Stromal cell of bone marrow (primary cell): Measurements from ENCODE around the gene XDH.

Experiments used
- DNase-seq: peaks from one replicate; pipeline ENCODE4 v3.0.0-alpha.2; 2012; ENCODE audit warnings: low read depth

Gene XDH

DNA sequence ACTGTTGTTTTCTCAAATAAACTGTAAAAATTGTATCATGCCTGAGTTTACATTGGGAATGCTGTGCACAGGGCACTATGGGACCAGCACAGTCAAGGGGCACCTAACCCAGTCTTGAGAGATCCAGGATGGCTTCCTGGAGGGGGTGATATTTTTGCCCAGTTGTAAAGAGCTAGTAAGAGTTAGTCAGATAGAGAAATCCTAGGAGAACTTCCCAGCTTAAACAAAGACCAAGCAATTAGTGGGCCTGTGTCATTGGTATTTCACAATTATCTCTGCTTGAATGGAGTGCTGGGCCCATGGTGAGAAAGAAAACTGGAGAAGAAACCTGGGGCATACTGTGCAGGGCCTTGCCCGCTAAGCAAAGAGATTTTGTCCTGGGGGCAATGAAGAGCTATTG lies 12.2 kb downstream of the XDH start:
- no peak for DNase-seq

DNA sequence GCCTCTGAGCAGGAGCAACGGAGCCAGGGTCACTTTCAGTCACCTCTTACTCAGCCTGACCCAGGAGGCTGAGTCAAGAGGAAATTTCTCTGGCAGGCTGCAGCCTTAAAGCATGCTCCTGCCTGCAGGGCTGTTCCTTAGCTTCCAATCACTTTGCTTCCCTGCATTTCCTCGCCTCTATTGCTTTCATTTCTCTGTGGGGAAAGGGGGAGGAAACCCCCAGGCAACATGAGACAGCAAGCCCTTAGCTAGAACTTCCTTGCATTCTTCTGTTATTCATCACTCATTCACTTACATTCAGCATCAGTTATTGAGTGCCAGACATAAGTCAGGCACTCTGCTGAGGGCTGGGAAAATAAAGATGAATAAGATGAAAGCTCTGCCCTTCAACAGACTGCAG lies 13.0 kb downstream of the XDH start:
- peak; percentile 97 for DNase-seq

DNA sequence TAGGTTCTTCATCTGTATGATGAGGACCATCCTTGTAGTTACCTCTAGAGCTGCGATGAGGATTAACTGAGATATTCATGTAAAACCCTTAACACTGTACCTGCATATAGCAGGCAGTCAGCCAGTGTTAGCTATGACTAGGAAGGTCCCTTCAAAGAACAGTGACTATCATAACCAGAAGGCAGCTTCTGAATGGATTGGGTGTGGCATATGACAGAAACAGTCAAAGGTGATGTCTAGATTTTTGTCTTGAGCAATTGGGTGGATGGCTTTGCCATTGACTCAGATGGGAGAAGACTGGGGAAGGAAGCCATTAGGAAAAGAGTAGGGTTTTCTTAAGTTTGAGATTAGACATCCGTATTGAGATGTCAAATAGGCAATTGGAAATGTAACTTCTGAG lies 15.7 kb downstream of the XDH start:
- DNase-seq, result no peak

DNA sequence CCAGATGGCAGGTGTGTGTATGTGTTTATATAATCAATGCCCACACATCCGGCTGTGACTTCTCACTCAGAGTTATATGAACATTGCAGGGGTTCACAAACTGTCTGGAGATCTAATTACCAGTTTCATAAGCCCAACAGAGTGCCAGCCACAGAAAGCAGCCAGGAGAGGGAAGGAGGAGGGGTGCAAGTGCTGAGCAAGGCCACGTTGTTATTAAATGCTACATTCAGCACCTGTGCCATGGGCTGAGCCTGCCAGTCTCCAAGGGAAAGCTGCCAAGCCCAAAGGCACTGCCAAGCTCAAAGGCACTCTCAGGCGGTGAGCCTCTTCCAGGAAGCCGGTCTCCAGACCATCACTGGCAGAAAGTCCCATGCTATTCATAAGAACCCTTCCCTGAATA lies 17.4 kb downstream of the XDH start:
- DNase-seq, result no peak

DNA sequence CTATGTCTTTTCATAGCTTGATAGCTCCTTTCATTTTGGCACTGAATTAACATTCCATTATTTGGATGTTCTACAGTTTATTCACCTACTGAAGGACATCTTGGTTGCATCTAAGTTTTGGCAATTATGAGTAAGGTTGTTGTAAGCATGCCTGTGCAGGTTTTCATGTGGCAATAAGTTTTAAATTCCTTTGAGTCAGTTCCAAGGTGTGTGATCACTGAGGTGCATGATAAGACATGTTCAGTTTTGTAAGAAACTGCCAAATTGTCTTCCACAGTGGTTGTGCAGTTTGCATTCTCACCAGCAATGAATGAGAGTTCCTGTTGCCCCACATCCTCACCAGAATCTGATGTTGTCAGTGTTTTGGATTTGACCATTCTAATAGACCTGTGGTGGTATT lies 24.2 kb downstream of the XDH start:
- DNase-seq, result no peak

DNA sequence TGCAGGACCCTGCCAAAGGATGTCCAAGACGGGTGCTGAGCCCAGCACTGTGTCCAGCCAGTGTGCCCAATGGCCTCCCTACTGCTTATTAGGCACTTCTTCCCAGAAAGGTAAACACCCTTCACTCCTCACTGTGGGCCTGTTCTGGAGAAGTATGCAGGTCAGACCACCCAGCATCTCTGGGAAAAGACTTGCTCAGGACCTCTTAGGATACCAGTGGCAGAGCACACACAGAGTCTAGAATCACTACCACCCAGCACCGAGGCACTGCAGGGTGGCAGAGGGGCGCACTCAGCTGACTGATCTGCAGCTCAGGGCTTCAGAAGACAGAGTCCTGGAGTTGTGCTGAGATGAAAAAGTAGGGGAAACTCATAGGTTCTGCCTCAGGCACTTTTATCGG lies 25.8 kb downstream of the XDH start:
- no peak for DNase-seq

DNA sequence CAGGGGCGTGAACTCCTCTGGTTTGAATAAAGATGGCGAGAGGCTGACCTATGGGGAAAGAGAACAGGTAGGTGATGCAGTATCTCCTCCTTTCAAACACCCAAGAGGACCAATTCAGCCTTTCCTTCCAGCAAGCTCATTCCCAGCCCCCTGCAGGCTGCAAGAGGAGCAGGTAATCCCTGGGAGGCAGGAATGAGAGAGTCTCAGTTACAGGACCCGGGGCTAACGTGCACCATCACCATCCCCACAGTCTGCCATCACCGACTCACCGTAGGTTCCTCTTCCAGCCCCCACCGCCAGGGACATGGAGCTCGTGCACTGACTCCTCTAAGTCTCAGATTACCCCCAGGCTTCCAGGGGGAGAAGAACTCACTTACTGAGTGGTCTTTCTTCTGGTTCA lies 26.7 kb downstream of the XDH start:
- DNase-seq, result no peak

DNA sequence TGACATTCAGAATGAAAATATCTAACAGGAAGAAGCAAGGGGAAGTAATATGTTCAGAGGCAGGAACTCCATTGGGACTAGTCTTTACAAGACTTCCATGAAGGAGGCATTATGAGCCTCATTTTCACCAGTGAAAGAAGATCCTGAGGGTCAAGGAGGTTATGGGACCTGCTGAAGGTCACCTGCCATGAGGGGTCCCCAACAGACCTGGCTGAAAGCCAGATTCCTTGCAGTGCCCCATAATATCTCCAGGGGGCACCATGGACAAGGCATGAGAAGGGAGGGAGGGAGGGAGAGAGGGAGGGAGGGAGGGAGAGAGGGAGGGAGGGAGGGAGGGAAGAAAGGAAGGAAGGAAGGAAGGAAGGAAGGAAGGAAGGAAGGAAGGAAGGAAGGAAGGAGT lies 27.9 kb downstream of the XDH start:
- DNase-seq, result no peak

DNA sequence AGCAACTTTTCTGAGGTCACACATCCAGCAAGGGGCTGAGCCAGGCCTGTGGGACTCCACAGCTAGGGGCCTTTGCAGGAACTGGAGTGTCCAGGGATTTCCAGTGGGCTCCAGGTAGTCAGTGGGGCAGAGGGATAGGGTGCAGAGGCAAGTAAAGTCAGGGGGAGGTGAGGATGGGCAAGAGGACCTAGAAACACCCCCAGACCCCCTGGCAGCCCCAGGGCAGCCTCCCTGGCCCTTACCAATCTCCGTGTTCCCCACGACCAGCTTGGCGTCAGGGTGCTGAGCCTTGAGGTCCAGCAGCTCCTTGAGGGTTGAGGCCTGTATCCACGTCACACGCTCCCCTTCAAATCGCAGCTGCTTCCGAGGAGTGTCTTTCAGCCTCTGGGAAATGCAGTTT lies 28.4 kb downstream of the XDH start:
- no peak for DNase-seq

DNA sequence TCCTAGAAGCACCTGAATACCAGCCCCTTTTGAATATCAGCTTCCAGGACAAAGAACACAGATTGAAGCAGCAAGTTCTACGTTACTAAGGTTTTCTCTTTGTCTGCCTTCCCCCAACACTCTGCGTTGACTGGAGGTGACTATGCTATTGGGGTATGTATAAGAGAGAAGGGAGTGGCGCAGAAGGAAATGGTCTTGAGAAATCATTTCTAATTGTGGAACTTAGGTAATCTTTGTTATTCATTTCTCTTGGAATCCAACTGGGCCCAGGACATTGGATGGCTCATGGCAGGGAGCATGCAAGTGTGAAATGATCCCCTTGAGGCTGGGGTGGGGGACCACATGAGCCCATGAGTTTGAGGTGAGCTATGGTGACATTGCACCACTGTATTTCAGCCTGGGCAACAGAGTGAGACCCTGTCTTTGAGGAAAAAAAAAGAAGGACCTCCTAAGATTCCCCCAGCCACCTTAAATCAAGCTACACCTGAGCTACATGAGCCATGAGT lies 29.7 kb downstream of the XDH start:
- peak; percentile 64 for DNase-seq

DNA sequence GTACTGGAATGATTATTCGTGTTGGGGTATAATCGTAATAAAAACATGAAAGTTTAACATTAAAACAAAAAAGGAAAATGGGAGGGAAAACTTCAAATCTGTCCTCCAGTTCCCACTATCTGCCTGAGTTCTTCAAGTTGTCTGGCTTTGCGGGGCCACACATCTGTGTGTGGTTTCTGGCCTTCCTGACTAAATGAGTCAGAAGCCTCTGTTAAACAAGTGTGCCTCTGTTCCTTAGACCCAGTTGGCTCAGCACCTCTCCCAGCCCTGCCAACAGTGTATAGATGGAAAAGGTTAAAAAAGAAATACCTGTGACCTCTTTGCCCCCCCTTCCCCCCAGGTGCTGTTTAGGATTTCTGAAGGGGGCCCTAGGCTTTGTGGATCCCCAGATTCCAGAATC lies 30.2 kb downstream of the XDH start:
- peak; percentile 74 for DNase-seq

DNA sequence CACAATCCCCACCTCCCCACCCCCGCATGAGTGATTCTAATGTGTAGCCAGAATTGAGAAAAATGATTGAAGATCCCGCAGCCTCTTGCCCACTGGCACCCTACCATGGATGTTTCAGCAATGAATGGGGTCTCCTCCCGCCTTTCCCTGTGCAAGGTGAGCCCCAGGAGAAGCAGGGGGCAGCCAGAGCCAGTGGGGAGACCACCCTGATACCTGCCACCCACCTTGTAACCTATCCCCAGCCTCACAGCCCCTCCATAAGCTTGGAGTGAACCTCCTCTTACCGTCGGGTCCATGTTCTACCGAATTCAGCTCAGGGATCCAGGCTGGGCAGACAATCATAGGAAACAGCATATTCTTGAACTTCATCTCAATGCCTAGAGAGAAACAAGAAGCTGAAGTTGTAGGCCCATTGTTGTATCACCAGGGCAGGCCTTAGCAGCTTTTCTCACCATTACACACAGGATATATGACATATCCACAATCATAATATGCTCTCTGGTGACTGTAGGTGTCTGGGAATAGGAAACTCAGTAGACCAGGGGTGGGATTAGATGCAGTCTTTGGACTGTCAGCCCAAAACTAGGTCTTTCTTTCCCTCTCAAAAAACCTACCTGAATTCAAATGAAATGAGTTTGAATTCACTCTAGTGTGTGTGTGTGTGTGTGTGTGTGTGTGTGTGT lies 30.9 kb downstream of the XDH start:
- DNase-seq, result no peak

DNA sequence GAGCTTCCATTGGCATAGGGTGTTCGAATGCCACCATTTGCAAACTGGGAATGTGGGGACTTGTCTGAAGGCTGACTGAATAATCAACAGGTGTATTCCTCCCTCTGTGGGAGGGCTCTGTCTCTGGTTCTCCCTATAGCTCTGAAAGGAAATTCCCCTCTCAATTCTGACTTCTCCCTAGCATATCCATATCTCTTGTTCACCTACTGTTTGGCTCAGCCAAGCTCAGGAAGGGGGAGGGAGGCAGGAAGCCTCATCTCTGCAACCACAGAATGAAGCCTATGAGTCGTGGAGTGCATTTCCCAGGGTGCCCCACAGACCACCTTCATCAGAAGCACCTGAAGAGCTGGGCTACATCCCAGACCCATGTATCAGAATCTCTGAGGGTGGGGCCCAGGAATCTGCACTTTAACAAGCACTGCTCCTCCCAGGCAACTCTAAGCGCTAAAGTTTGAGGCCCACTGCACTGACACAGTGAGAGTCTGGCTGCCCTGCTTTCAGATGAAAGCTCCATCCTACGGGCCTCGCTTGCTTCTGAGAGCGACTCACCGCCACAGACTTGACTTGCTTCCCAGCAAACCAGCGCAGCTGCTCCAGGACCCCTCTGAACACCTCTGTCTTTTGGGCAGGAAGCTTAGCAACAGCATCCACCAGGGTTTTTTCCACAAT lies 32.0 kb downstream of the XDH start:
- no peak for DNase-seq

DNA sequence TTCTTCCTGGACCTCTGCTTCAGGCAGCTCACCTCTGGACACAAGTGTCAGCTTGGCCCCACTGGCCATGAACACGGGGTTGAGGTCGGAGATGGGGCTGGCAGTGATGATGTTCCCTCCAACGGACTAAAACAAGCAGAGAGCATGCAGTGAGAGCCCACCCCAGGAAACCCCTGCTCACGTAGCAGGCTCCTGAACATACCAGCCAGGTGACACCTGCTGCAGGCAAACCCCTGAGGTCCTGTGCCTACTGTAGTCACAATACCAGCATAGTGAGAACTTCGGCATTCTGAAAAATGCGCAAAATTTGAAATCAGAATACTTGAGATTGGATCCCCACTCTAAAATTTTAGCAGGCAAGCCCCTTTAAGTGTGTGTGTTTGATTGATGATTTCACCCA lies 32.9 kb downstream of the XDH start:
- DNase-seq, result no peak

DNA sequence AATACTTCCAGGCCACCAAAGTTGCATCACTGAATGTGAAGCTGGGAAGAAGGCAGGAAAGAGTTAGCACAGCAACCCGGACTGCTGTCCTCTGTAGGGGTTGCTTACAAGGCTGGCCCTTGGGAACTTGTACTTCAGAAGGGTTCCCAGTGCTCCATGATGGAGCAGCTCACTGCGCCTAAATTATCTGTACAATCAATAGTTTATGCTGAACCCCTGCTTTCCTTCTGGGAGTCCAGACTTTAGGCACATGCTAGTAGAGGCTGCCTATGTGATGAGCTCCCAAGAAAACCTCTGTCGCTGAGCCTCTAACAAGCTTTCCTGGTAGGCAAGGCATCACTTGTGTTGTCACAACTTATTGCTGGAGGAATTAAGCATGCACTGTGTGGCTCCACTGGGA lies 34.3 kb downstream of the XDH start:
- no peak for DNase-seq

DNA sequence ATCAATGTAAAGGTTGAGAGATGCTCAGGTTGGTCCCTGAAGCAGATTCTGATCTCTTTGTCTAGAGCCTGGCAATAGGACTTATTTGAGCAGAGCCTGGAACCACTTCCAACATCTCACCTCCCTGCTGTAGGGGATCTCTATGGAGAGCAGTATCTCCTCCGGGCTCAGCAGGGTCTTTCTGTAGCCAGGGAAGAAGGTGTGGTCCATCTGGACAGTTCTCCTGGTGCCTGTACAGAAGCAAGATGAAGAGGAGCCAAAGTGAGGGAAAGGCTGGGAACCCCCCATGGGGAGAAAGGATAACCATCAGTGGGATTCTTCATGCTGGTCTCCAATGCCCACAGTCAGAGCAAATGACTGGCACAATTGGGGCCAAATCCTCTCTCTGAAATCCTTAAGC lies 34.8 kb downstream of the XDH start:
- no peak for DNase-seq

DNA sequence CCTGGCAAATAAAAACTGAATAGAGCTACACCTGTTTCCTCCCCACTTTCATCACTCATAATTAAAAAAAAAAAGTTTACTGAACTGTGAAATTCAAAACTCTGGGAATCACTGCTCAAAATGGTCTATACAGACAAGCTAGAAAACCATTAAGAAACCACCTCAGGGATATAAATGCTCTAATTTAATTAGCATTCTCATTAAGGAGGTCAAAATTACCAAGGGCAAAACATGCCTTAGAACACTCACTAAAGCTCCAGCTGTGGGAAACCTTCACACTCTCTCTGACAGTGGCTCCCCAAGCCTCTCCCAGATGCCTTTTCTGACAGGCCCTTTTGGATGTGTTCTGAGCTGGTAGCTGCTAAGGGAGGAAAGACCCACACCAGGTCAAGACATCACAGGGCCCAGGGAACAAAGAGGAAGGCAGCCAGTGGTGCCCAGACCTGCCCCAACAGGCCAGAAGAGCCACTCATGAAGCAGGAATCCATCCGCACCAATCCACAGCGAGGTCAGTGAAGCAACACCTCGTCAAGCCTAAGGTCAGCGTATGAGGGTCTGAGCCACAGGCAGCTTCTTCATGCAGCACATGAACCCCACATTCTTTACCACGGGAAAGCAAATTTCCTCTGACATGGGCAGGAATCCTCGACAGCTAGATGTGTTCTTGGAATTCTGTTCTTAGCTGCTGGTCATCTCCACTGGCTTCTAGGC lies 35.6 kb downstream of the XDH start:
- no peak for DNase-seq

DNA sequence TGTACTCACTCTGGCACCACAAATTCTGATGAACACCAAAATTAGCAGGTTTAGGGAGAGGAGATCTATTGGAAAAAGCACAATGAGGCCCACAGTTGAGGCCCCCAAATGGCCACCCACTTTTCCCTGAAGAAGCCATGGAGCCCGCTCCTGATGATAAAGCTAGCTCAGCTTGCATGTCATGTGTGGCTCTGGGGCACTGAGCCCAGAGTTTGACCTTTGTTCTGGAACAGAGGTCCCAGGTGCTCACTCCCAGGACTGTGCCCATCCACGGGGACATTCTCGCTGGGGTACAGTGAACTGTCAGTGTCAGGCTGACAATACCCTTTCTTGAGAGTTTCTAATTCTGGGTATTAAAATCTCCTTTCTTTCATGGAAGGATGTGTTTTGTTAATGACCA lies 36.2 kb downstream of the XDH start:
- no peak for DNase-seq

DNA sequence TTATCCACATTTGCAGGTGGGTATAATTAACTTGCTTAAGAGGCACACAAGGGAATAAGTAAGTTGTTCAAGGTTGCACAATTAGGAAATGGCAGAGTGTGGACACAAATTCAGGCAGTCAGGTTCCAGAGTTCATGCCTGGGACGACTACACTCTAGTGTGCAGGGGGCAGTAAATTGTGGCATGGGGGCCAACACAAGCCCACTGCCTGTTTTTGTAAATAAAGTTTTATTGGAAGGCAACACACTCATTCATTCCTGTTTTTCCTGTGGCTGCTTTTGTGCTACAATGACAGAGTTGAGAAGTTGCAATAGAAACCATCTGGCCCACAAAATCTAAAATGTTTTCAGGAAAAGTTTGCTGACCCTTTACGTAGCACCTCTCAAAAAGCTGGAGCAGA lies 41.4 kb downstream of the XDH start:
- no peak for DNase-seq

DNA sequence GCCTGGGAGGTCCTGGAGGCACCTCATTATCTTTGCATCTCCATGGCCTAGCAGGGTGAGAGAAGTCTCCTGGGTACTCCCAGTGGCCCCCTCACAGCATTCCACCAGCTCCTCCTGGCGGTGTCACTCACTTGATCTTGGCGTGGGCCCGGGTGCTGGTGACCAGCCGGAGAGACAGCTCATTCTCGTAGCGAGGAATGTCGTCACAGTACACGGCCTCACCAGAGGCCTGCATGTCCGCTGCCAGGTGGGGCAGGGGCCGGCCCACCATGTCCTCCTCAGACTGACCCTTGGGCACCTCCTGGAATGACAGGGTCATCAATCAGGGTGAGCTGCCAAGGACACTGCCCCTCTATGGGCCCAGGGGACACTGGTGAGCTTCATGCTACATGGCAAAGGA lies 42.4 kb downstream of the XDH start:
- DNase-seq, result no peak

DNA sequence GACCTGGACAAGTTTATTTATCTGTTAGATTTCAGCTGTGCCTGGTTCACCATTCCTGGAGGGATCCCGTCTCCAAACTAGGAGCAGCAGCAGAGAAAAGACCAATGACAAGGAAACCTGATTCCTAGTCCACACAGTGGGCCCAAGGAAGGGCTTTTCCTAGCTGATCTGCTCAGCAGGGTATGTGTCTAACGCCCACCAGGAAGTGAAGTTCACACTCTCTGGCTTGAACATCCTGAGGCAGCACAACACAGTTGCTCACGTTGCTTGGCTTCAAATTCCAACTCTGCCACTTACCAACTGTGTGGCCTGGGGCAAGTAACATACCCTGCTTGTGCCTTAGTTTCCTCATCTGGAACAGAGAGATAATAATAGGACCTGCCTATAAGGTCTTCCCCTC lies 42.9 kb downstream of the XDH start:
- DNase-seq, result no peak

DNA sequence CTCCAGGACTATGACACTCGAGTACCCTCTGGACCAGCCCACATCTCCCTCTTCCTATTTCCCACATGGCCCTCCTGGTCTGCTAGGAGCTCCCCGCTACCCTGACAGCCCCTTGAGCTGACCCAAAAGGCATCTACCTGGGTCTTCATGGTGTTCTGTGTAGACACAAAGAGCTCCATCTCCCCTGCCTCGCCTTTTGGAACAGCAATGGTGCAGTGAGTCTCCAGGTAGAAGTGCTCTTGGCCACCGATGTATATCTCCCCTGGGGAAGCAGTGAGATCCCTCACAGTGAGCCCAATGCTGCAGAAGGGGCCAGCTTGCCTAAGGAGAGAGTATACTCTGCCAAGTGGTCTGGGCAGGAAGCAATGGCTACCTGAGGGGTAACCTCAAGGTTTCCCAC lies 47.8 kb downstream of the XDH start:
- DNase-seq, result no peak

DNA sequence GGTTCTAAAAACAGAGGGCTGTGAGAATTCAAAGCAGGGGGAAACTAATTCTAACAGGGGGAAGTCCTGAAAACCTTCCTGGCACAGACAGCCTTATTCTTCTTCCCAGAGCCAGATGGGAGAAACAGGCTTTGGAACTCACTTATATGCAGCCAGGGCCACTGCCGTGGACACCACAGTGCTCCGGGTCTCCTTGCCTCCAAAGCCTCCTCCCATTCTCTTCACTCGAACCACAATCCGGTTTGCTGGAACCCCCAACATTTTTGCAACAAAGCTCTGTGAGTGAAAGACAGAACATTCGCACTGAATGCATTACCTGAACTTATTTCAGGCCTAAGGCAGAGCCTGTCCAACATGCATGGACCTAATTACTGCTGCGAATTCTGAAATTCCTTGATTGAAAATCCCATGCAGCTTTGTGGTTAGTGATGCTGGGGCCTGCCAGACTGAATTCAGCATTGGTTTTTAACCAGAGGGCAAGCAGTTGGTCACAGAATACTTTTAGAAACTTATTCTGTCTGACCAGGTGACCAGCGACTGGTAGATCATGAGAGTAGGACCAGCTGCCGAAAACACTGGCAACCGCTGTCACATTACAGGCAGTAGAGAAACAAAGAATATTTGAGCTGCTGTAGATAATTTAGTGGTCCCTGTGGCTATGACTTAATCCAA lies 48.6 kb downstream of the XDH start:
- no peak for DNase-seq
